HL-60 (cell line): Measurements from ENCODE around the gene MGAT4B.

Experiments used
- GABPA ChIP-seq: IDR thresholded peaks from 2 replicates; pipeline ENCODE4 v1.6.1; 2012; ENCODE audit warnings: low read depth
- TF ChIP-seq, protein P1 (sequence below): IDR thresholded peaks from one replicate; pipeline ENCODE4 v1.5.1; 2011; ENCODE audit warnings: low read length, control low read depth, inconsistent platforms; ENCODE audit not compliant: insufficient read depth
- TF ChIP-seq, protein P2 (sequence below): IDR thresholded peaks from 2 replicates; pipeline ENCODE4 v1.6.1; 2012; ENCODE audit warnings: low read depth; ENCODE audit not compliant: insufficient replicate concordance

DNA sequence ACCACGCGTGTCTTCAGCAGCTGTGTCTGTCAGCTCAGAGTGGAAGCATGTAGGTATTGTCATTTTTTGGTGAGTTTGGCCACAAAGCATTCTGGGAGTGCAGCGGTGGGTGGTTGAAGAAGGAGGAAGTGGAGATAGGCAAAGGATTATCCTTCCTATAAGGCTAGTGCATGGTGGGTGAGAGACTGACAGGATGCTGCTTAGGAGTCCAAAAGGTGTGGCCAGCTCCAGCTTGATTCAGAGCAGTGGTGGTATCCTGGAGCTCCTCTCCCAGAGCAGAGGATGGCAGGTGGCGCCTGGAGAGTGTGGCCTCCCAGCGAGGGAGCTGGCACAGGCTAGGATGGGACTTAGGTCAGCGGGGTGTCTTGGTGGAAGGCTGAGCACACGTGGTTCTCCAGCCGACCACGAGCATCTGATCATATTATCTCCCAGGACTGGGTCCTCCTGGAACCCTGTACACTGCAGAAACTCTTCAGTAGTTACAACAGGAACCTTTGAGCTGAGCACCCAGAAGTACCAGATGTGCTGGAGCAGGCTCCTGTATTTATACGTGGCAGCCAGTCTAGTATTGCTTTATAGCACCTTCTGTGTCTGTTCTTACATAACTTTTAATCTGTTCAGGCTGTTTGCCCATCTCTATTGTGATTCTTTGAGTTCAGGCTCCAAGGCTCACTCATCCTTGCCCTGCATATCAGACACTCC lies 44.4 kb downstream of the MGAT4B start:
- TF ChIP-seq GABPA: no peak
- TF ChIP-seq, protein P1, sequence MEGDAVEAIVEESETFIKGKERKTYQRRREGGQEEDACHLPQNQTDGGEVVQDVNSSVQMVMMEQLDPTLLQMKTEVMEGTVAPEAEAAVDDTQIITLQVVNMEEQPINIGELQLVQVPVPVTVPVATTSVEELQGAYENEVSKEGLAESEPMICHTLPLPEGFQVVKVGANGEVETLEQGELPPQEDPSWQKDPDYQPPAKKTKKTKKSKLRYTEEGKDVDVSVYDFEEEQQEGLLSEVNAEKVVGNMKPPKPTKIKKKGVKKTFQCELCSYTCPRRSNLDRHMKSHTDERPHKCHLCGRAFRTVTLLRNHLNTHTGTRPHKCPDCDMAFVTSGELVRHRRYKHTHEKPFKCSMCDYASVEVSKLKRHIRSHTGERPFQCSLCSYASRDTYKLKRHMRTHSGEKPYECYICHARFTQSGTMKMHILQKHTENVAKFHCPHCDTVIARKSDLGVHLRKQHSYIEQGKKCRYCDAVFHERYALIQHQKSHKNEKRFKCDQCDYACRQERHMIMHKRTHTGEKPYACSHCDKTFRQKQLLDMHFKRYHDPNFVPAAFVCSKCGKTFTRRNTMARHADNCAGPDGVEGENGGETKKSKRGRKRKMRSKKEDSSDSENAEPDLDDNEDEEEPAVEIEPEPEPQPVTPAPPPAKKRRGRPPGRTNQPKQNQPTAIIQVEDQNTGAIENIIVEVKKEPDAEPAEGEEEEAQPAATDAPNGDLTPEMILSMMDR: no peak
- TF ChIP-seq, protein P2, sequence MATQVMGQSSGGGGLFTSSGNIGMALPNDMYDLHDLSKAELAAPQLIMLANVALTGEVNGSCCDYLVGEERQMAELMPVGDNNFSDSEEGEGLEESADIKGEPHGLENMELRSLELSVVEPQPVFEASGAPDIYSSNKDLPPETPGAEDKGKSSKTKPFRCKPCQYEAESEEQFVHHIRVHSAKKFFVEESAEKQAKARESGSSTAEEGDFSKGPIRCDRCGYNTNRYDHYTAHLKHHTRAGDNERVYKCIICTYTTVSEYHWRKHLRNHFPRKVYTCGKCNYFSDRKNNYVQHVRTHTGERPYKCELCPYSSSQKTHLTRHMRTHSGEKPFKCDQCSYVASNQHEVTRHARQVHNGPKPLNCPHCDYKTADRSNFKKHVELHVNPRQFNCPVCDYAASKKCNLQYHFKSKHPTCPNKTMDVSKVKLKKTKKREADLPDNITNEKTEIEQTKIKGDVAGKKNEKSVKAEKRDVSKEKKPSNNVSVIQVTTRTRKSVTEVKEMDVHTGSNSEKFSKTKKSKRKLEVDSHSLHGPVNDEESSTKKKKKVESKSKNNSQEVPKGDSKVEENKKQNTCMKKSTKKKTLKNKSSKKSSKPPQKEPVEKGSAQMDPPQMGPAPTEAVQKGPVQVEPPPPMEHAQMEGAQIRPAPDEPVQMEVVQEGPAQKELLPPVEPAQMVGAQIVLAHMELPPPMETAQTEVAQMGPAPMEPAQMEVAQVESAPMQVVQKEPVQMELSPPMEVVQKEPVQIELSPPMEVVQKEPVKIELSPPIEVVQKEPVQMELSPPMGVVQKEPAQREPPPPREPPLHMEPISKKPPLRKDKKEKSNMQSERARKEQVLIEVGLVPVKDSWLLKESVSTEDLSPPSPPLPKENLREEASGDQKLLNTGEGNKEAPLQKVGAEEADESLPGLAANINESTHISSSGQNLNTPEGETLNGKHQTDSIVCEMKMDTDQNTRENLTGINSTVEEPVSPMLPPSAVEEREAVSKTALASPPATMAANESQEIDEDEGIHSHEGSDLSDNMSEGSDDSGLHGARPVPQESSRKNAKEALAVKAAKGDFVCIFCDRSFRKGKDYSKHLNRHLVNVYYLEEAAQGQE: no peak
